DND-41 (cell line): ENCODE data around the gene SFMBT2.

Source experiments
- ATAC-seq: fragments of 200-7000 bp; cut with Tn5 transposase; 3 replicates; pipeline ENCODE4 v1.9.1; 2021; ENCODE audit warnings: low read depth; ENCODE audit not compliant: insufficient read depth
- DNase-seq: peaks from one replicate; pipeline ENCODE4 v3.0.0-alpha.2; 2020
- H2AFZ ChIP-seq: 2 replicates; pipeline ENCODE4 v1.6.0; 2012; ENCODE audit warnings: low read depth, low read length
- H3K27ac ChIP-seq: 2 replicates; pipeline ENCODE4 v1.5.1; 2012; ENCODE audit warnings: low read length, inconsistent platforms
- H3K27me3 ChIP-seq: fragments of 200-600 bp; sonication (generic); 2 replicates; pipeline ENCODE4 v1.6.0; 2012; ENCODE audit warnings: low read length, mild to moderate bottlenecking, inconsistent platforms; ENCODE audit not compliant: insufficient read depth, poor library complexity
- H3K36me3 ChIP-seq: 2 replicates; pipeline ENCODE4 v1.5.1; 2012; ENCODE audit warnings: low read length, inconsistent platforms; ENCODE audit not compliant: insufficient read depth
- H3K4me1 ChIP-seq: 2 replicates; pipeline ENCODE4 v1.5.1; 2012; ENCODE audit warnings: mild to moderate bottlenecking, low read length; ENCODE audit not compliant: insufficient read depth
- H3K4me2 ChIP-seq: 2 replicates; pipeline ENCODE4 v1.6.0; 2012; ENCODE audit warnings: mild to moderate bottlenecking, moderate library complexity, low read length, inconsistent platforms; ENCODE audit not compliant: insufficient read depth
- H3K4me3 ChIP-seq, 2 experiments: fragments of 200-600 bp in 1 of 2; shearing (Covaris generic) in 1 of 2; 2 replicates each; pipeline ENCODE4 v1.5.1; 2012 to 2016; ENCODE audit warnings: inconsistent platforms in 2 of 2, low read length in 2 of 2, mild to moderate bottlenecking in 2 of 2, low read depth in 1 of 2, moderate library complexity in 1 of 2
- H3K79me2 ChIP-seq: 2 replicates; pipeline ENCODE4 v1.6.0; 2012; ENCODE audit warnings: low read length, inconsistent platforms; ENCODE audit not compliant: insufficient read depth
- H3K9ac ChIP-seq: 2 replicates; pipeline ENCODE4 v1.6.0; 2012; ENCODE audit warnings: low read depth, mild to moderate bottlenecking, inconsistent platforms, low read length, moderate library complexity
- H3K9me3 ChIP-seq: 2 replicates; pipeline ENCODE4 v1.5.1; 2012; ENCODE audit warnings: low read length, moderate library complexity, mild to moderate bottlenecking, inconsistent platforms; ENCODE audit not compliant: insufficient read depth, severe bottlenecking
- H4K20me1 ChIP-seq: 2 replicates; pipeline ENCODE4 v1.6.0; 2012; ENCODE audit warnings: low read length; ENCODE audit not compliant: insufficient read depth
- EZH2 ChIP-seq: IDR thresholded peaks from 3 replicates; pipeline ENCODE4 v1.6.1; 2012; ENCODE audit warnings: borderline replicate concordance, low read depth, mild to moderate bottlenecking, moderate library complexity, low read length, inconsistent platforms; ENCODE audit not compliant: severe bottlenecking
- TF ChIP-seq, protein P1 (sequence below): IDR thresholded peaks from 2 replicates; pipeline ENCODE4 v1.5.1; 2012; ENCODE audit warnings: borderline replicate concordance, low read length, moderate library complexity, mild to moderate bottlenecking; ENCODE audit not compliant: poor library complexity, severe bottlenecking; ENCODE audit errors: extremely low read depth

Gene SFMBT2

DNA sequence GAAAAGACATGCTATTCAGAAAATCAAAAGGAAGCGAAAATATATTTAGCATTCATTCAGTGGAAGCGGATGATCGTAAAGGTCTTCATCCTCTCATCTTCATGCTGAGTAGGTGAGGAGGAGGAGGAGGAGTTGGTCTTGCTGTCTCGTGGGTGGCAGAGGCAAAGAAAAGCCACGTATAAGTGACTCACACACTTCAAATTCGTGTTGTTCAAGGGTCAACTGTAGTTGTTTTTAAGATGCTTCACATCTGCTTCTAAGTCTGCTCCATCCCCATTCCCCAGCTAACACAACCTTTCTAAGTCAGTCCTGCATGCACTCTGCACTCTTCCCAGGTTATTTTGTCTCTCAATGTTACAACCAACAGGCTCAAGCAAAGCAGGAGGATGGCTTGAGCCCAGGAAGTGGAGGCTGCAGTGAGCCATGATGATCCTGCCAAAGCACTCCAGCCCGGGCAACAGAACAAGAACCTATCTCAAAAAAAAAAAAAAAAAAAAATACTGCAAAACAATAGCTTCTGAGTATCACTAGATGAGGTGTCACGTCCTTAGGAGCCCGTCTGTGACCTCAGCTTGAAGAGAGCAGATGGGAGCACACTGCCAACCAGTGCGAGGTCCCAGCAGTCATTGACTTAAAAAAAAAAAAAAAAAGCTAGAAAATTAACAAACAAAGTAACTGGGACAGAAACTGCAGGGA lies 70.5 kb downstream of the SFMBT2 start:
- Histone ChIP-seq H4K20me1 (peaks cover 47% of the 10 kb centered on the region), H3K9ac (no peak overlapping the region), H3K36me3 (peaks cover 63% of the 10 kb centered on the region), H3K4me3 (no peak overlapping the region), H3K4me2 (no peak overlapping the region), H3K79me2 (peaks cover 98% of the 10 kb centered on the region), H2AFZ (no peak overlapping the region), H3K4me1 (no peaks in the 10 kb centered on the region), H3K9me3 (no peaks in the 10 kb centered on the region), H3K27me3 (no peaks in the 10 kb centered on the region), H3K27ac (no peak overlapping the region)
- DNase-seq (no peak), ATAC-seq (no peak)
- TF ChIP-seq EZH2, result no peak
- TF ChIP-seq, protein P1, sequence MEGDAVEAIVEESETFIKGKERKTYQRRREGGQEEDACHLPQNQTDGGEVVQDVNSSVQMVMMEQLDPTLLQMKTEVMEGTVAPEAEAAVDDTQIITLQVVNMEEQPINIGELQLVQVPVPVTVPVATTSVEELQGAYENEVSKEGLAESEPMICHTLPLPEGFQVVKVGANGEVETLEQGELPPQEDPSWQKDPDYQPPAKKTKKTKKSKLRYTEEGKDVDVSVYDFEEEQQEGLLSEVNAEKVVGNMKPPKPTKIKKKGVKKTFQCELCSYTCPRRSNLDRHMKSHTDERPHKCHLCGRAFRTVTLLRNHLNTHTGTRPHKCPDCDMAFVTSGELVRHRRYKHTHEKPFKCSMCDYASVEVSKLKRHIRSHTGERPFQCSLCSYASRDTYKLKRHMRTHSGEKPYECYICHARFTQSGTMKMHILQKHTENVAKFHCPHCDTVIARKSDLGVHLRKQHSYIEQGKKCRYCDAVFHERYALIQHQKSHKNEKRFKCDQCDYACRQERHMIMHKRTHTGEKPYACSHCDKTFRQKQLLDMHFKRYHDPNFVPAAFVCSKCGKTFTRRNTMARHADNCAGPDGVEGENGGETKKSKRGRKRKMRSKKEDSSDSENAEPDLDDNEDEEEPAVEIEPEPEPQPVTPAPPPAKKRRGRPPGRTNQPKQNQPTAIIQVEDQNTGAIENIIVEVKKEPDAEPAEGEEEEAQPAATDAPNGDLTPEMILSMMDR, result no peak

DNA sequence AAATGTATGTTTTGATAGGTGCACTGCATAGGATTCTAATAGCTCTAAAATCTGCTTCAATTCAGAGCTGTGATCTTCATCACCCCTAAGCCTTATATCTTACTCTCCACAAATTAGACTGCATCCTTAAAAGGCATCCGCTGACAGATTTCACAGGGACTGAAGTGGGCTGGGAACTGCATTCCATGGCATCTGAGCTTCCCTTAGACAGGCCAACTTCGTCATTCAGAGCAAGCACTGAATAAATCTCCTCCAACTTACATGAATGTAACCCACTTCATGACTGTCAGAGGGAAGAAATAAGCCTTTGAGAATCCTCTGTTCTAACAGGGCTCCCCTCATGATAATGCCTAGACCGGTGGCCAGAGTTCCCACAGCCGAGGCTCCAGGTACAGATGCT lies 71.3 kb downstream of the SFMBT2 start:
- no peak for TF ChIP-seq EZH2
- TF ChIP-seq, protein P1, result no peak
- H3K9me3 ChIP-seq, result no peaks in the 10 kb centered on the region
- peaks cover 52% of the 10 kb centered on the region for H4K20me1 ChIP-seq
- peaks cover 98% of the 10 kb centered on the region for H3K79me2 ChIP-seq
- H3K36me3 ChIP-seq, result peaks cover 66% of the 10 kb centered on the region
- no peak overlapping the region for H3K27ac ChIP-seq
- H3K4me3 ChIP-seq, result no peak overlapping the region
- no peaks in the 10 kb centered on the region for H3K4me1 ChIP-seq
- DNase-seq, result no peak
- H3K4me2 ChIP-seq, result no peak overlapping the region
- no peak for ATAC-seq
- H3K27me3 ChIP-seq, result no peaks in the 10 kb centered on the region
- H3K9ac ChIP-seq, result no peak overlapping the region
- H2AFZ ChIP-seq, result no peak overlapping the region

DNA sequence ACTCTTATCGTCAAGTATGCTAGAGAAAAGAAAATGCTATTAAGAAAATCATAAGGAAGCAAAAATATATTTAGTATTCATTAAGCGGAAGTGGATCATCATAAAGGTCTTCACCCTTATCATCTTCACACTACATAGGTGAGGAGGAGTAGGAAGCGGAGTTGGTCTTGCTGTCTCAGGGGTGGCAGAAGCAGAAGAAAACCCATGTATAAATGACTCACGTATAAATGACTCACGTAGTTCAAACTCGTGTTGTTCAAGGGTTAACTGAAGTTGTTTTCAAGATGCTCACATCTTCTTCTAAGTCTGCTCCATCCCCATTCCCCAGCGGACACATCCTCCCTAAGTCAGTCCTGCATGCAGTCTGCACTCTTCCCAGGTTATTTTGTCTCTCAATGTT lies 72.4 kb downstream of the SFMBT2 start:
- Histone ChIP-seq H3K36me3 (peaks cover 65% of the 10 kb centered on the region), H2AFZ (no peak overlapping the region), H3K9me3 (no peaks in the 10 kb centered on the region), H3K27me3 (no peaks in the 10 kb centered on the region), H4K20me1 (peaks cover 58% of the 10 kb centered on the region), H3K4me1 (no peaks in the 10 kb centered on the region), H3K4me3 (no peak overlapping the region), H3K27ac (no peak overlapping the region), H3K9ac (no peak overlapping the region), H3K4me2 (no peak overlapping the region), H3K79me2 (peaks cover 98% of the 10 kb centered on the region)
- DNase-seq, result no peak
- no peak for ATAC-seq
- no peak for TF ChIP-seq EZH2
- TF ChIP-seq, protein P1, result no peak
